ENCODE measurements around the gene LY86.

DNA sequence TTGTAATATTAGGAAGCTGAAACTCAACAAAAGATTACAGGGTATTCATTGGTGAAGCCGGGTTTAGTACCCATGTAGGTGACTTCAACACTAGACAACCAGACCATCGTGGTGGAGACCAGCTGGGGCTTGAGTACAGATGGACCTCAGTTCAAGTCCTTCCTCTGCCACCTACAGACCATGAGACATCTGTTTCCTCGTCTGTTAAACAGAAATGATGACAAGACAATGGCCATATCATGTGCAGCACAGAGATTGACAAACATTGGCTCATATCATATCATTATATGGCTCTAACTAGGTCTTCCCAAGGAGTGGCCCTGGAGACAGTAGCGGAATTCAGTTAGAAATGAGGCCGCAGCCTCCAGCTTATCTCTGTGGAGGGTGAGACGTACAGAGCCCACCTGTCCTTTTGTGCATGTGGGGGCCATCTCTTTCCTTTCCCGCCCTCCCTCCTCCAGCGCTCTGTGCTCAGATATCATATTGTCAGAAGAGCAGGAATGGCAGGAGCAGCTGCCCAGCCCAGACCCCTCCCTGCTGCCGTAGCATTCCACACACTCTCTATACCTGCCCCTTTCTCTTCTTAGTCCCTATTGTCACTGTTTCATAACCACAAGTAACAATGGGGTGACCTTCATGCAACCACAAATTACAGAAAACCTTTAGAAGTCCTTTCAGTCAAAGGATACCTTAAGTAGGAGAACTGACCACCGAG lies 75.1 kb downstream of the LY86 start:
- TF ChIP-seq POLR2A (IDR thresholded peaks at IDR 0.05), result no peak
- TF ChIP-seq, protein P1, sequence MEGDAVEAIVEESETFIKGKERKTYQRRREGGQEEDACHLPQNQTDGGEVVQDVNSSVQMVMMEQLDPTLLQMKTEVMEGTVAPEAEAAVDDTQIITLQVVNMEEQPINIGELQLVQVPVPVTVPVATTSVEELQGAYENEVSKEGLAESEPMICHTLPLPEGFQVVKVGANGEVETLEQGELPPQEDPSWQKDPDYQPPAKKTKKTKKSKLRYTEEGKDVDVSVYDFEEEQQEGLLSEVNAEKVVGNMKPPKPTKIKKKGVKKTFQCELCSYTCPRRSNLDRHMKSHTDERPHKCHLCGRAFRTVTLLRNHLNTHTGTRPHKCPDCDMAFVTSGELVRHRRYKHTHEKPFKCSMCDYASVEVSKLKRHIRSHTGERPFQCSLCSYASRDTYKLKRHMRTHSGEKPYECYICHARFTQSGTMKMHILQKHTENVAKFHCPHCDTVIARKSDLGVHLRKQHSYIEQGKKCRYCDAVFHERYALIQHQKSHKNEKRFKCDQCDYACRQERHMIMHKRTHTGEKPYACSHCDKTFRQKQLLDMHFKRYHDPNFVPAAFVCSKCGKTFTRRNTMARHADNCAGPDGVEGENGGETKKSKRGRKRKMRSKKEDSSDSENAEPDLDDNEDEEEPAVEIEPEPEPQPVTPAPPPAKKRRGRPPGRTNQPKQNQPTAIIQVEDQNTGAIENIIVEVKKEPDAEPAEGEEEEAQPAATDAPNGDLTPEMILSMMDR (IDR thresholded peaks at IDR 0.05), result no peak

Data from thyroid gland (tissue), 4 donors.